Transverse colon (tissue), 4 donors: Measurements from ENCODE around the gene VSTM4. TPM values are rescaled to one million over a fixed set of nuclear protein-coding genes. Genes with fewer than 3 reads are reported as not detected.

ENCODE experiments used
- DNase-seq: peaks from one replicate; pipeline ENCODE4 v3.0.0-alpha.2; 2019
- H3K27ac ChIP-seq, 4 donors: fragments of 200-600 bp; sonication (generic); 2 replicates each; pipeline ENCODE4 v1.5.1; 2016 to 2018; ENCODE audit warnings: inconsistent platforms in 4 of 4
- H3K27me3 ChIP-seq: fragments of 200-600 bp; sonication (generic); 2 replicates; pipeline ENCODE4 v1.5.1; 2017; ENCODE audit warnings: inconsistent platforms
- H3K36me3 ChIP-seq, 4 donors: fragments of 200-600 bp; sonication (generic); 2 replicates each; pipeline ENCODE4 v1.5.1; 2017 to 2019; ENCODE audit warnings: inconsistent platforms in 4 of 4
- H3K4me1 ChIP-seq, 4 donors: fragments of 200-600 bp; sonication (generic); 2 replicates each; pipeline ENCODE4 v1.5.1; 2017 to 2020; ENCODE audit warnings: inconsistent platforms in 4 of 4
- H3K4me3 ChIP-seq, 4 donors: fragments of 200-600 bp; sonication (generic); 1 replicate in 1 of 4; 2 replicates in 3 of 4; pipeline versions ENCODE4 v1.5.1 to v1.6.1; 2017 to 2019; ENCODE audit warnings: inconsistent platforms in 4 of 4
- H3K9me3 ChIP-seq, 2 donors: fragments of 200-600 bp; sonication (generic); 2 replicates each; pipeline ENCODE4 v1.5.1; 2017 to 2019; ENCODE audit warnings: inconsistent platforms in 2 of 2
- CTCF ChIP-seq, 5 experiments: fragments of 200-600 bp in 3 of 5; fragments of 450-650 bp in 2 of 5; sonication (generic) in 3 of 5; IDR thresholded peaks; 1 replicate in 2 of 5; 2 replicates in 3 of 5; pipeline ENCODE4 v1.5.1; 2016 to 2017; ENCODE audit warnings: antibody characterized with exemption in 5 of 5, inconsistent platforms in 3 of 5, mild to moderate bottlenecking in 2 of 5, moderate library complexity in 1 of 5
- EP300 ChIP-seq: sonication (generic); formaldehyde crosslinking; IDR thresholded peaks from one replicate; pipeline ENCODE4 v1.6.1; 2017; ENCODE audit warnings: antibody characterized with exemption, low read depth
- POLR2A ChIP-seq: fragments of 450-650 bp; IDR thresholded peaks from one replicate; pipeline ENCODE4 v1.6.1; 2016; ENCODE audit warnings: antibody characterized with exemption, mild to moderate bottlenecking, moderate library complexity
- POLR2AphosphoS5 ChIP-seq, 3 donors: sonication (generic); formaldehyde crosslinking; IDR thresholded peaks; one replicate each; pipeline ENCODE4 v1.6.1; 2016; ENCODE audit warnings: antibody characterized with exemption in 3 of 3
- WGBS, 2 donors: methylation state at CpG; one replicate each; pipeline ENCODE4 v1.1.5; 2018; ENCODE audit warnings: low coverage in 1 of 2; 5-methylcytosine and 5-hydroxymethylcytosine counted together
- in situ Hi-C, 4 donors: fragments of 200-750 bp; cut with MboI; loops; one replicate each; pipeline versions ENCODE4 v1.15.0 to v1.15.1; 2017; ENCODE audit warnings: low sequenced_read_pairs in 3 of 4, low pct_ligation_motif_present in 1 of 4, low pct_unique_long_range_greater_than_20kb in 1 of 4
- intact Hi-C: fragments of 100-400 bp; cut with DNase I; formaldehyde crosslinking; loops from one replicate; pipeline ENCODE4 v1.15.1; 2023; ENCODE audit warnings: low total_unique reads
- total RNA-seq, 4 donors: library from RNA; depleted of rRNA; stranded (reverse); fragments of >200 nt; gene quantifications; one replicate each; pipeline ENCODE4 v1.1.0, GENCODE V29; 2016

VSTM4 gene
- total RNA-seq, 4 donors from 2014 or later, result 2.2 to 6.0 (median 3.9) TPM

- H3K27ac ChIP-seq, result no peak overlapping the region
- WGBS, 2 donors, result 100% methylated on average over 1 of the region's 1 CpG; no CpG with 5 or more reads in 1 of the 2 donors
- intact Hi-C loops (no loop called here), in situ Hi-C loops (loop anchor here (25.0 kb wide), 2 partner anchors 267 to 492 kb away; no protein-coding TSS in a partner anchor)
- H3K36me3 ChIP-seq, result no peaks in the 10 kb centered on the region
- H3K4me3 ChIP-seq, result no peak overlapping the region
- no peak for TF ChIP-seq CTCF (IDR thresholded peaks at IDR 0.05)
- H3K9me3 ChIP-seq, result no peaks in the 10 kb centered on the region
- no peak for DNase-seq
- H3K4me1 ChIP-seq, result no peaks in the 10 kb centered on the region
- no peaks in the 10 kb centered on the region for H3K27me3 ChIP-seq
Observed at GRCh38 chr10:49153971-49154370, 38.6 kb upstream of the VSTM4 start.

- Histone ChIP-seq H3K36me3 (no peaks in the 10 kb centered on the region), H3K9me3 (no peaks in the 10 kb centered on the region), H3K4me1 (no peaks in the 10 kb centered on the region), H3K27ac (no peak overlapping the region), H3K4me3 (no peak overlapping the region), H3K27me3 (no peaks in the 10 kb centered on the region)
- TF ChIP-seq EP300, result no peak
- no peak for TF ChIP-seq POLR2A
- no peak for TF ChIP-seq CTCF (IDR thresholded peaks at IDR 0.05)
- no peak for TF ChIP-seq POLR2AphosphoS5 (IDR thresholded peaks at IDR 0.05)
- DNase-seq, result no peak
- intact Hi-C loops, result no loop called here
- 40 to 64% methylated on average over 2 to 4 of the region's 4 CpGs for WGBS, 2 donors
- in situ Hi-C loops, result loop anchor here (25.0 kb wide), 2 partner anchors 266 to 491 kb away; no protein-coding TSS in a partner anchor
Observed at GRCh38 chr10:49153115-49153514, 37.8 kb upstream of the VSTM4 start.

GRCh38 chr10:49152663-49153062 is 37.3 kb upstream of the VSTM4 start:
- no peaks in the 10 kb centered on the region for H3K4me1 ChIP-seq
- 82 to 100% methylated on average over 1 to 4 of the region's 4 CpGs for WGBS, 2 donors
- H3K9me3 ChIP-seq, result no peaks in the 10 kb centered on the region
- H3K36me3 ChIP-seq, result no peaks in the 10 kb centered on the region
- in situ Hi-C loops (loop anchor here (25.0 kb wide), 2 partner anchors 265 to 490 kb away; no protein-coding TSS in a partner anchor), intact Hi-C loops (no loop called here)
- H3K27ac ChIP-seq, result no peak overlapping the region
- H3K27me3 ChIP-seq, result no peaks in the 10 kb centered on the region
- no peak overlapping the region for H3K4me3 ChIP-seq
- no peak for TF ChIP-seq POLR2AphosphoS5 (IDR thresholded peaks at IDR 0.05)
- TF ChIP-seq EP300, result no peak
- no peak for TF ChIP-seq POLR2A
- no peak for TF ChIP-seq CTCF (IDR thresholded peaks at IDR 0.05)
- DNase-seq, result no peak

- no peak overlapping the region for H3K4me3 ChIP-seq
- H3K4me1 ChIP-seq, result no peaks in the 10 kb centered on the region
- no peaks in the 10 kb centered on the region for H3K27me3 ChIP-seq
- no peak for DNase-seq
- H3K27ac ChIP-seq, result no peak overlapping the region
- WGBS, 2 donors, result 70 to 86% methylated on average over 4 of the region's 4 CpGs
- in situ Hi-C loops (loop anchor here (25.0 kb wide), 2 partner anchors 265 to 490 kb away; no protein-coding TSS in a partner anchor), intact Hi-C loops (no loop called here)
- no peak for TF ChIP-seq CTCF (IDR thresholded peaks at IDR 0.05)
- no peak for TF ChIP-seq POLR2A
- no peak for TF ChIP-seq POLR2AphosphoS5 (IDR thresholded peaks at IDR 0.05)
- TF ChIP-seq EP300, result no peak
- no peaks in the 10 kb centered on the region for H3K9me3 ChIP-seq
- no peaks in the 10 kb centered on the region for H3K36me3 ChIP-seq
Observed at GRCh38 chr10:49152037-49152436, 36.7 kb upstream of the VSTM4 start.
